Astrocyte (in vitro differentiated cells and primary cell): ENCODE data around the gene MAPKBP1.

Experiments used
- EZH2 ChIP-seq: IDR thresholded peaks from 2 replicates; pipeline ENCODE4 v1.6.1; 2012; ENCODE audit warnings: mild to moderate bottlenecking, low read length, inconsistent platforms; ENCODE audit not compliant: insufficient read depth
- TF ChIP-seq, protein P1 (sequence below): IDR thresholded peaks from 2 replicates; pipeline ENCODE4 v1.5.1; 2011; ENCODE audit warnings: low read depth, mild to moderate bottlenecking, inconsistent platforms, low read length, moderate library complexity; ENCODE audit not compliant: insufficient read depth

DNA sequence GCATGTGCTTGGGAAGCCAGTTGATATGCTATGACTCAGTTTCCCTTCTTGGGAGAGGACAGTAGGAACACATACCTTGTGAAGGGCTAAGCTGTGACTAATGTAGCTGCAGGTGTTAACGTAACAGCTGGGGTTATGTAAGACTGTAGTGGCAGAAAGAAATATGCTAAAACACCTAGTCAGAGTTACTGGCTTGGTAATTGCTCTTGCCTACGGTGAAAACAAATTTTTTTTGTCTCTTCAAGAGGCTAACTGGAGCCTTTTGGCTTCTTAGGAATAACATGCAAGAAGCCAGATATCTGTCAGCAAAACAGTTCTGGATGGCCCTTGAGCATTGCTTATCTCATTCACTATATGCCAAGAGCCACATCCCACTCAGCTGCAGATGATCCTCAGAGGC, 1.4 kb downstream of the MAPKBP1 start:
- no peak for TF ChIP-seq EZH2
- TF ChIP-seq, protein P1, sequence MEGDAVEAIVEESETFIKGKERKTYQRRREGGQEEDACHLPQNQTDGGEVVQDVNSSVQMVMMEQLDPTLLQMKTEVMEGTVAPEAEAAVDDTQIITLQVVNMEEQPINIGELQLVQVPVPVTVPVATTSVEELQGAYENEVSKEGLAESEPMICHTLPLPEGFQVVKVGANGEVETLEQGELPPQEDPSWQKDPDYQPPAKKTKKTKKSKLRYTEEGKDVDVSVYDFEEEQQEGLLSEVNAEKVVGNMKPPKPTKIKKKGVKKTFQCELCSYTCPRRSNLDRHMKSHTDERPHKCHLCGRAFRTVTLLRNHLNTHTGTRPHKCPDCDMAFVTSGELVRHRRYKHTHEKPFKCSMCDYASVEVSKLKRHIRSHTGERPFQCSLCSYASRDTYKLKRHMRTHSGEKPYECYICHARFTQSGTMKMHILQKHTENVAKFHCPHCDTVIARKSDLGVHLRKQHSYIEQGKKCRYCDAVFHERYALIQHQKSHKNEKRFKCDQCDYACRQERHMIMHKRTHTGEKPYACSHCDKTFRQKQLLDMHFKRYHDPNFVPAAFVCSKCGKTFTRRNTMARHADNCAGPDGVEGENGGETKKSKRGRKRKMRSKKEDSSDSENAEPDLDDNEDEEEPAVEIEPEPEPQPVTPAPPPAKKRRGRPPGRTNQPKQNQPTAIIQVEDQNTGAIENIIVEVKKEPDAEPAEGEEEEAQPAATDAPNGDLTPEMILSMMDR = no peak
